ENCODE measurements around the gene ADPRHL1.
"Not testable (repeated sequence)": the region's sequence is repeated elsewhere in the genome, so short reads cannot be mapped to it uniquely, and the experiment has no call there.

Gene ADPRHL1

GRCh38 chr13:113454936-113455335 lies 1.6 kb upstream of the ADPRHL1 start:
- no peak for DNase-seq

GRCh38 chr13:113452466-113452865 lies 822 bp downstream of the ADPRHL1 start:
- no peak for DNase-seq

- DNase-seq: no peak
Measured at GRCh38 chr13:113451951-113452421, 1.3 kb downstream of the ADPRHL1 start.

GRCh38 chr13:113450861-113451620 lies 2.2 kb downstream of the ADPRHL1 start:
- not testable (repeated sequence) for DNase-seq

GRCh38 chr13:113450348-113450744 lies 2.9 kb downstream of the ADPRHL1 start:
- DNase-seq: not testable (repeated sequence)

GRCh38 chr13:113449693-113450347 lies 3.5 kb downstream of the ADPRHL1 start:
- no peak for DNase-seq

GRCh38 chr13:113448885-113449692 lies 4.2 kb downstream of the ADPRHL1 start:
- DNase-seq: peak; percentile 82

GRCh38 chr13:113448545-113448884 lies 4.8 kb downstream of the ADPRHL1 start:
- DNase-seq: no peak

- no peak for DNase-seq
Measured at GRCh38 chr13:113447596-113447995, 5.7 kb downstream of the ADPRHL1 start.

- DNase-seq: no peak
Measured at GRCh38 chr13:113446488-113446854, 6.8 kb downstream of the ADPRHL1 start.

- no peak for DNase-seq
Measured at GRCh38 chr13:113445791-113446487, 7.3 kb downstream of the ADPRHL1 start.

GRCh38 chr13:113443991-113444390 lies 9.3 kb downstream of the ADPRHL1 start:
- DNase-seq: no peak

- DNase-seq: no peak
Measured at GRCh38 chr13:113442985-113443362, 10.3 kb downstream of the ADPRHL1 start.

- DNase-seq: no peak
Measured at GRCh38 chr13:113442354-113442984, 10.8 kb downstream of the ADPRHL1 start.

- DNase-seq: no peak
Measured at GRCh38 chr13:113441661-113442060, 11.6 kb downstream of the ADPRHL1 start.

GRCh38 chr13:113437408-113438010 lies 15.8 kb downstream of the ADPRHL1 start:
- DNase-seq: no peak

- not testable (repeated sequence) for DNase-seq
Measured at GRCh38 chr13:113436866-113437265, 16.4 kb downstream of the ADPRHL1 start.

- not testable (repeated sequence) for DNase-seq
Measured at GRCh38 chr13:113435907-113436306, 17.4 kb downstream of the ADPRHL1 start.

GRCh38 chr13:113433391-113433916 lies 19.8 kb downstream of the ADPRHL1 start:
- DNase-seq: no peak

GRCh38 chr13:113432506-113433270 lies 20.6 kb downstream of the ADPRHL1 start:
- DNase-seq: no peak

- no peak for DNase-seq
Measured at GRCh38 chr13:113431171-113431570, 22.1 kb downstream of the ADPRHL1 start.
